Caco-2 (cell line): Measurements from ENCODE around the gene IL2RA. TPM values are rescaled to one million over a fixed set of nuclear protein-coding genes. Genes with fewer than 3 reads are reported as not detected.

Source experiments
- BruUV-seq: library from RNA; stranded (reverse); fragments of 400-500 nt; replicated peaks from 2 replicates; lab custom pipeline; 2021; lab: Mats Ljungman, UMichigan
- CTCF ChIA-PET: fragments of 300-600 bp; sonication (Branson Sonifier 250); formaldehyde crosslinking; loops from one replicate; lab custom pipeline; 2022; ENCODE audit warnings: antibody characterized with exemption; lab: Charles Lee
- POLR2A ChIA-PET: fragments of 300-600 bp; sonication (Branson Sonifier 250); formaldehyde crosslinking; loops from one replicate; lab custom pipeline; 2022; ENCODE audit warnings: antibody characterized with exemption; lab: Charles Lee
- DNase-seq, 2 experiments: peaks; one replicate each; pipeline versions ENCODE4 v3.0.0 to v3.0.0-alpha.2; 2020 to 2022
- H3K27me3 ChIP-seq: replicated peaks from 2 replicates; pipeline ENCODE4 v1.6.0; 2011; ENCODE audit warnings: low read length; ENCODE audit not compliant: control insufficient read depth, insufficient read depth
- H3K36me3 ChIP-seq: 2 replicates; pipeline ENCODE4 v1.5.1; 2011; ENCODE audit warnings: low read length; ENCODE audit not compliant: control insufficient read depth, insufficient read depth
- H3K4me1 ChIP-seq: fragments of 250-450 bp; sonication (Bioruptor Pico); 2 replicates; pipeline ENCODE4 v1.5.1; 2020; ENCODE audit warnings: mild to moderate bottlenecking
- H3K4me3 ChIP-seq: 2 replicates; pipeline ENCODE4 v1.5.1; 2011; ENCODE audit warnings: low read depth, mild to moderate bottlenecking, control low read depth, low read length
- H3K9me3 ChIP-seq: fragments of 250-450 bp; sonication (Bioruptor Pico); 2 replicates; pipeline ENCODE4 v1.5.1; 2020; ENCODE audit warnings: mild to moderate bottlenecking, moderate library complexity
- H3K27ac Mint-ChIP-seq: one replicate; pipeline ENCODE4 v1.8.0; 2022; ENCODE audit warnings: mixed read lengths; ENCODE audit not compliant: unreplicated experiment
- H3K27me3 Mint-ChIP-seq: one replicate; pipeline ENCODE4 v1.8.0; 2022; ENCODE audit warnings: mixed read lengths; ENCODE audit not compliant: insufficient read depth, unreplicated experiment
- H3K36me3 Mint-ChIP-seq: one replicate; pipeline ENCODE4 v1.8.0; 2022; ENCODE audit warnings: mild to moderate bottlenecking, mixed read lengths; ENCODE audit not compliant: insufficient read depth, unreplicated experiment
- H3K4me1 Mint-ChIP-seq: one replicate; pipeline ENCODE4 v1.8.0; 2022; ENCODE audit warnings: low read depth, mixed read lengths; ENCODE audit not compliant: unreplicated experiment
- H3K4me3 Mint-ChIP-seq: one replicate; pipeline ENCODE4 v1.8.0; 2022; ENCODE audit warnings: mild to moderate bottlenecking, moderate library complexity, mixed read lengths; ENCODE audit not compliant: unreplicated experiment
- H3K9me3 Mint-ChIP-seq: one replicate; pipeline ENCODE4 v1.8.0; 2022; ENCODE audit warnings: mixed read lengths; ENCODE audit not compliant: unreplicated experiment
- intact Hi-C: fragments of 100-400 bp; cut with micrococcal nuclease; formaldehyde crosslinking; loops from one replicate; pipeline ENCODE4 v1.10.0; 2022; ENCODE audit not compliant: unreplicated experiment
- total RNA-seq: library from RNA; stranded (reverse); gene quantifications from 2 replicates; pipeline ENCODE4 v1.2.3, GENCODE V29; 2022
- TF ChIP-seq, protein P1 (sequence below), 2 experiments: fragments of 200-600 bp in 1 of 2; IDR thresholded peaks; 1 replicate in 1 of 2; 2 replicates in 1 of 2; pipeline versions ENCODE4 v1.5.1 to v1.8.0; 2011 to 2022; ENCODE audit warnings: antibody characterized with exemption in 1 of 2, control low read depth in 1 of 2, inconsistent platforms in 1 of 2, low read depth in 1 of 2, low read length in 1 of 2, mild to moderate bottlenecking in 1 of 2, moderate library complexity in 1 of 2; ENCODE audit not compliant: insufficient read depth in 1 of 2, severe bottlenecking in 1 of 2, unreplicated experiment in 1 of 2

The IL2RA gene
- total RNA-seq, 1 experiment from 2014 or later = not detected

DNA sequence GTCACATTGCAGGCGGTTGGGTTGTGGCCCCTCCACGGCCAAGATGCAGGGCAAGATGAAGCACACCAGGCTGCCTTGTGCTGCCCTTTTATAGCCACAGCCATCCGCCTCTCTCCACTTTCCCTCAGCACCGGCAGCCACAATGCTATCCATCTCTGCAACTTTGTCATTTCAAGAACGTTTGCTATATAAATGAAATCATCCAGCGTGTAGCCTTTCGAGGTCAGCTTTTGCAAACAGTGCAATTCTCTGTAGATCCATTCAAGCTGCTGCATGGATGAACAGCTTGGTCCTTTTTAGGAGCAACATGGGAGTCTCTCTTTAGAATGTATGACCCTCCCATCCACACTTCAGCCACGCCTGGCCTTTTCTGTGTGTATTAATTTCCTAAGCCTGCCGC lies 78.4 kb downstream of the IL2RA start:
- intact Hi-C loops = no loop called here
- DNase-seq = no peak
- no peaks in the 10 kb centered on the region for H3K36me3 ChIP-seq
- H3K27me3 ChIP-seq = no peaks in the 10 kb centered on the region
- TF ChIP-seq, protein P1, sequence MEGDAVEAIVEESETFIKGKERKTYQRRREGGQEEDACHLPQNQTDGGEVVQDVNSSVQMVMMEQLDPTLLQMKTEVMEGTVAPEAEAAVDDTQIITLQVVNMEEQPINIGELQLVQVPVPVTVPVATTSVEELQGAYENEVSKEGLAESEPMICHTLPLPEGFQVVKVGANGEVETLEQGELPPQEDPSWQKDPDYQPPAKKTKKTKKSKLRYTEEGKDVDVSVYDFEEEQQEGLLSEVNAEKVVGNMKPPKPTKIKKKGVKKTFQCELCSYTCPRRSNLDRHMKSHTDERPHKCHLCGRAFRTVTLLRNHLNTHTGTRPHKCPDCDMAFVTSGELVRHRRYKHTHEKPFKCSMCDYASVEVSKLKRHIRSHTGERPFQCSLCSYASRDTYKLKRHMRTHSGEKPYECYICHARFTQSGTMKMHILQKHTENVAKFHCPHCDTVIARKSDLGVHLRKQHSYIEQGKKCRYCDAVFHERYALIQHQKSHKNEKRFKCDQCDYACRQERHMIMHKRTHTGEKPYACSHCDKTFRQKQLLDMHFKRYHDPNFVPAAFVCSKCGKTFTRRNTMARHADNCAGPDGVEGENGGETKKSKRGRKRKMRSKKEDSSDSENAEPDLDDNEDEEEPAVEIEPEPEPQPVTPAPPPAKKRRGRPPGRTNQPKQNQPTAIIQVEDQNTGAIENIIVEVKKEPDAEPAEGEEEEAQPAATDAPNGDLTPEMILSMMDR (IDR thresholded peaks at IDR 0.05; ENCODE audit: insufficient read depth in 1 of 2, low read depth in 1 of 2, low read length in 1 of 2, severe bottlenecking in 1 of 2, unreplicated experiment in 1 of 2) = no peak
- no TSS peak for BruUV-seq
- no peak overlapping the region for H3K4me3 Mint-ChIP-seq
- no peaks in the 10 kb centered on the region for H3K36me3 Mint-ChIP-seq
- H3K27ac Mint-ChIP-seq = no peak overlapping the region
- POLR2A ChIA-PET = no interaction called here
- H3K4me3 ChIP-seq = no peak overlapping the region
- H3K9me3 ChIP-seq = no peaks in the 10 kb centered on the region
- H3K9me3 Mint-ChIP-seq = no peaks in the 10 kb centered on the region
- no peaks in the 10 kb centered on the region for H3K4me1 Mint-ChIP-seq
- CTCF ChIA-PET = no interaction called here
- H3K4me1 ChIP-seq = no peaks in the 10 kb centered on the region
- peaks cover 30% of the 10 kb centered on the region for H3K27me3 Mint-ChIP-seq

DNA sequence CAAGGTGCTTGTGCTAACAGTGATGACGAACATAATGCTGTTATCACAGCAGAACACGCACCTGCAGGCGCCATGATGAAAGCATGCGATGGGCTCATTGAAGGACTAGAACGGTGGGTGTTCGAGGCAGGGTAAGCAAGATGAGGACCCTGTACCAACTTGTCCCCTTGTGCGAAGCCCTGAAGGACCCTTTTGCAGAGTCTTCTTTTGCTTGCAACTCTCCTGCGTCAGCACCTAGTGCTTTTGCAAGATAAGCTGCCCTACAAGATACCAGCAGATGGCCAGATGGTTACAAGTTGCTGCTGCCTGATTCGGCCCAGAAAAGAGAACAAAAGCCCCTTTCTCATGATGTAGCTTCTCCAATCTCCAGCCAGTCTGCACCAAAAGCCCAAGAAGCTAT lies 80.6 kb downstream of the IL2RA start:
- H3K36me3 Mint-ChIP-seq = peaks cover 5% of the 10 kb centered on the region
- no peaks in the 10 kb centered on the region for H3K36me3 ChIP-seq
- ChIA-PET POLR2A (interaction anchor here (0.6 kb wide), 2 partner anchors 196 to 280 kb away, joined by 5 read pairs; no protein-coding TSS in a partner anchor), CTCF (no interaction called here)
- H3K9me3 ChIP-seq = no peaks in the 10 kb centered on the region
- H3K9me3 Mint-ChIP-seq = no peaks in the 10 kb centered on the region
- intact Hi-C loops = no loop called here
- no peaks in the 10 kb centered on the region for H3K4me1 Mint-ChIP-seq
- H3K4me3 ChIP-seq = no peak overlapping the region
- peaks cover 5% of the 10 kb centered on the region; the same call in 1 of the 2 replicates for H3K4me1 ChIP-seq
- no TSS peak for BruUV-seq
- H3K27ac Mint-ChIP-seq = no peak overlapping the region
- H3K27me3 ChIP-seq = peaks cover 3% of the 10 kb centered on the region
- H3K27me3 Mint-ChIP-seq = peaks cover 24% of the 10 kb centered on the region
- no peak overlapping the region for H3K4me3 Mint-ChIP-seq
- no peak for DNase-seq
- TF ChIP-seq, protein P1 (IDR thresholded peaks at IDR 0.05; ENCODE audit: insufficient read depth in 1 of 2, low read depth in 1 of 2, low read length in 1 of 2, severe bottlenecking in 1 of 2, unreplicated experiment in 1 of 2) = no peak

DNA sequence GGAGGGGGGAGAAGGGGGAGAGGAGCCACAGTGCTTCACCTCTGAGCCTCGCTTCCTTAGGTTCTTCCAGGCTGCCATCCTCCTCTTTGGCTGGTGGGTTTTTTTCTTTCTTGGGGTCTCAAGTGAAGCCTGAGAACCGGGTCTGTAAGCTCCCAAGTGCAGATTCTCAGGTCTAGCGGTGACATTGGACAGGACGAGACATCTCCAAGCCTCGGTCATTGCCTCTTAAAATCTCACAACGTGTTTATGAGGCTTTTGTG lies 84.0 kb downstream of the IL2RA start:
- intact Hi-C loops = no loop called here
- BruUV-seq = no TSS peak
- Histone ChIP-seq H3K4me3 (peak overlapping the region; percentile 77), H3K27me3 (peaks cover 3% of the 10 kb centered on the region), H3K36me3 (no peaks in the 10 kb centered on the region), H3K4me1 (peaks cover 5% of the 10 kb centered on the region; the same call in 1 of the 2 replicates), H3K9me3 (no peaks in the 10 kb centered on the region)
- no peaks in the 10 kb centered on the region for H3K9me3 Mint-ChIP-seq
- CTCF ChIA-PET = no interaction called here
- TF ChIP-seq, protein P1 (IDR thresholded peaks at IDR 0.05; ENCODE audit: insufficient read depth in 1 of 2, low read depth in 1 of 2, low read length in 1 of 2, severe bottlenecking in 1 of 2, unreplicated experiment in 1 of 2) = no peak
- no peak overlapping the region for H3K27ac Mint-ChIP-seq
- POLR2A ChIA-PET = no interaction called here
- H3K27me3 Mint-ChIP-seq = peaks cover 30% of the 10 kb centered on the region
- no peak for DNase-seq
- H3K36me3 Mint-ChIP-seq = peaks cover 5% of the 10 kb centered on the region
- H3K4me1 Mint-ChIP-seq = no peaks in the 10 kb centered on the region
- peak overlapping the region; percentile 79 for H3K4me3 Mint-ChIP-seq
